GM18498 (cell line): ENCODE data around the gene ZNF536.

Source experiments
- ATAC-seq: cut with Tn5 transposase; IDR thresholded peaks from one replicate; pipeline ENCODE4 v1.9.1; 2021; ENCODE audit warnings: mild to moderate bottlenecking, moderate library complexity; ENCODE audit not compliant: unreplicated experiment

The ZNF536 gene

DNA sequence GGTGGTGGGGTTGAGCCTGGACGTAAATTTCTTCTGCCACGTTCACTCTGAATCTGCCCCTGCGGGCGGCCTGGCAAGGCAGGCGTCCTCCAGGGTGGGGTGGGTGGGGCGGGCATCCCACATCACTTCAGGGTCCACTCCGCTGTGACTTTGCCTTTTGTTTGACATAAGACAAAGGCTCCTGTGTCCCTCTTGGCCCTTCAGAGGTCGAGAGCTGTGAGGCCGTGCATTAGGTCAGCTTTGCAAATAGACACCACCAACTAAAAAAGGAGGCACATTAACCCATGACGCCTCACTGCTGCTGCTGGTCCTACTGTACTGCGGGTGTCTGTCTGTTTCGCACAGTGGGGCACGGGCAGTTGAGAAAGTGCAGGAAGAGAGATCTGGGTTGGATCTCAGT is 10.5 kb upstream of the ZNF536 start:
- no peak for ATAC-seq

DNA sequence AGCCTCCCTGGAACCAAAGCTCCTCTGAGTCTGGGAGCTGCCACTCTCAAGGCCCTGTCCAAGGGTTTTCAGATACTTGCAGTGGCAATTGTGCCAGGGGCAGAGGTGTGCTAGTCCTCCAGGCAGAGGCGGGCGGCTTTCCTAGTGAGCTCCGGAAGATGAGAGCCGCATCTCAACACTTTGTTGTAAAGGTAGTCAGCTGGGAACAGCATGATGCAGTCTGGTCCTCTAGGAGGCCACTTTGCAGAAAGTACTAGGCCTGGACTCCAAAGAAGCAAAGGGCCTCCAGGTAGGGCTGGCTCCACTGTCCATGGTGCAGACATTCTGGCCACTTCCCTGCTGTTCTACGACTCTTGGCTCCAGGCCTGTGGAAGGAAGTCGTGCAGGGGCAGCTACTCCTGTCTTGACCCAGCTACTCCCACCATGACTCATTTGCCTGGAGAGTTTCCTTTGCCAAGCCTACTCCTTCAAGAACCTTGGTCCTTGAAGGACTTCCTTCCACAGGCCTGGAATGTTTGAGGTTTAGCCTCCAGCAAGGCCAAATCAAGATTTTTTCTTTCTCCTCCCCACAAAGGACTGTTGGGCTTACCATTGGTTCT is 9.9 kb upstream of the ZNF536 start:
- ATAC-seq, result no peak

DNA sequence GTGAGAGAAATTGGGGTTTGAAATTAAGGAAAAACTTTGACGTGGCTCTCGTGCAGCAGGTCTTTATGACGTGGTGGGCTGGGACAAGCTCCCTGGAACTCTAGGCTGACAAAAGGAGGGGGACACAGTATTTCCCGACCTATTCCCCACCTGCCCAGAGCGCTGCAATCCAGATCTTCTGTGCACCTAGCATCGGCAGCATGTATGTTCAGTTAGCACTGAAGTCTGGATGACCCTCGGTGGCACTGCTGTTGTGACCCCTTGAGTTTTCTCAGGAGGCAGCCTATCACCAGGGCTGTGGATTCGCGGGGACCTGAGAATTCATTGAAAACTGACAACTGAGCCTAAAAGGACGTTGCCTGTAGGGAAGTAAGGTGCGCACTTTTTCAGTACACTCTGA is 9.1 kb upstream of the ZNF536 start:
- ATAC-seq, result no peak

- no peak for ATAC-seq
These were observed 7.1 kb upstream of the ZNF536 start for GRCh38 chr19:30364866-30365800.

- no peak for ATAC-seq
These were observed 5.9 kb upstream of the ZNF536 start for GRCh38 chr19:30366282-30366681.

- ATAC-seq, result no peak
These were observed 5.2 kb upstream of the ZNF536 start for GRCh38 chr19:30367006-30367405.

DNA sequence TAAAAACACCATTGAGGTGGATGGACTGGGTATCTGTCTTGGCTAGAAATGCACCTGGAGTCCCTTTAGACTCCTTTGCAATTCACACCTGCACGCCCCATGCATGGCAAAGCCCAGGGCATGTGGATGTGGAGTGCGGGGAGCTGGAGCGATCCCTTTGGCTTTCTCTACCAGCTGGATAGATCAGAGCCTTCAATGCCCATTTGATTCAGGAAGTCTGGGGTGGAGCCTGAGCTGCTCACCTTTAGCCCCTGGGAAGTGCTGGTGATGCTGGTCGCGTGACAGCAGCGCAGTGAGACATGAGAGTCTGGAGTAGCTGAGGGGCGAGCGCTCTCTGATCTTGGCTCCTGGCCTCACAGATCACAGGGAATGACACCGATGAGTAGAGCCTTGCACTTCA is 4.8 kb upstream of the ZNF536 start:
- no peak for ATAC-seq

- no peak for ATAC-seq
These were observed 2.4 kb upstream of the ZNF536 start for GRCh38 chr19:30369833-30370232.

GRCh38 chr19:30371161-30371836 is 885 bp upstream of the ZNF536 start:
- ATAC-seq, result no peak

- no peak for ATAC-seq
These were observed 1.4 kb downstream of the ZNF536 start for GRCh38 chr19:30373593-30373992.

GRCh38 chr19:30374539-30374864 is 2.3 kb downstream of the ZNF536 start:
- no peak for ATAC-seq

DNA sequence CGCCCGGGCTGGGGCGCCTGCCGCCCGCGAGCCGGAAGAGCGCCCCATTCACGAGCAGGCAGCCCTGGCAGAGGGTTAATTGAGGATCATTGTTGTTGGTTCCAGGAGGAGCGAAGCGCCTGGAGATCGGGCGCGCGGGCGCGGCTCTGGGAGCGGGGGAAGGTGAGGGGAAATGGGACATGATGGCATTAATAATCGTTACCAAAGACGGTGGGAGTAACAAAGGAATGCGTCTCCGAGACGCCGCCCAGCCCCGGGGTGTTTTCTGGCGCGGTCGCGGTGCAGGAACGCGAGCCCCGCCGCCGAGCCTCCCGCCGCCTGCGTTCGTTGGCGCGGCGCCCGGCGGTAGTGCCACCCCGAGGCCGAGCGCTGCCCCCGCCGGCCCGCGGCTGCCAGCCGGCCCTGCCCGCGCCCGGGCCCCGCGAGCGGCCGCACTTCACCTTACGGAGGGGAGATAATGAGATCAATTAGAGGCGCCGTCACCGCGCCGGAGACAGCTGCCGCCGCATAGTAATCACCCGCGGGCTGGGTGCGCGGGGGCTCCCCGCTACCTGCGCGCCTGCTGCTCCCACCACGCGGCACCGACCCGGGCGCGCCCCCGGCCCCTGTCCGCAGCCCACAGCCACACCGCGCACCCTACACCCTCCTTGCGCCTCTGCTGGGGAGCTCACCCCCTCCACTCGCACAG is 2.8 kb downstream of the ZNF536 start:
- no peak for ATAC-seq

- ATAC-seq, result no peak
These were observed 3.4 kb downstream of the ZNF536 start for GRCh38 chr19:30375553-30376031.

GRCh38 chr19:30376272-30376671 is 4.1 kb downstream of the ZNF536 start:
- no peak for ATAC-seq

DNA sequence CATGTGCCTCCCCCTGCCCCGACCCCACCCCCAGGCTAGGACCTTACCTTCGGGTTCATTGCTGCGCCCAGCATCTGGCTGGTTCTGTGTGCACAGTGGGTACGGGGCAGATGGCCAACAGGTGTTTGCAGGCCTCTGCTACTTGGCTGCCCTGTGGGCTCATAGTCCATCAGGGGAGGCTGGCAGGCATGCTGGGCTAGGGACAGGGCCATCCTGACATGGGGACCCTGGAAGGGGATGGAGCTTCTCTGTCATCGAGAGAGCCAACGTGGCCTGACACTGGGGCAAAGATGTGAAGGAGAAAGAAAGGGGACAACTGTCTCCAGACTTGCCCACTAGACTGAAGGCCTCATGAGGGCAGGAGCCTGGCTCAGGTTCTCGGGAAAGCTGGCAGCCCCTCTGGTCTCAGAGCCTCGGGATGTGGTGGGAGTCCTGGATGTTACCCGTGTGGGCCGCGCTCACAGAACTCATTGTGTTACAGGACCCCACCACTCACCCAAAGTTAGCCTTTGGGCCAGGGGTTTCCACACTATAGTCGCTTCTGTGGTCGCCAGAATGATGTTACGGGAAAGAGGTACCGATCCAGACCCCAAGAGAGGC is 4.7 kb downstream of the ZNF536 start:
- no peak for ATAC-seq

- ATAC-seq, result no peak
These were observed 6.5 kb downstream of the ZNF536 start for GRCh38 chr19:30378701-30379100.

GRCh38 chr19:30379841-30380610 is 7.8 kb downstream of the ZNF536 start:
- no peak for ATAC-seq

DNA sequence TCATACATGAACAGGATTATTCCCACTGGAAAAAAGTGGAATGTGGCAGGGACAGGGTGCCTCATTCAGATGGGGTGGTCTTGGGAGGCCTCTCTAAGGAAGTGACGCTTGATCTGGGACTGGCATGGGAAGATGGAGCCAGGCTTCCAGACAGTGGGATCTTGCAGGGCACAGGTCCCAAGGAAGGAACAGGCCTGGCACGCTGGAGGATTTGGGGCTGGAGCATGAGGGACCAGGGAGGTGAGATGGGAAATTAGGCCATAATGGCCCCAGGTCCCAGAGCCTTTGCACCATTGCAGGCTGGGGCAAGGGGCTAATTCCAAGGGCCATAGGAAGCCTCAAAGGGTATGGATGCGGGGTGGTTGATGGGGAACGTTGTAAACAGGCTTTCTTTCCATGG is 9.2 kb downstream of the ZNF536 start:
- no peak for ATAC-seq

- no peak for ATAC-seq
These were observed 13.0 kb downstream of the ZNF536 start for GRCh38 chr19:30385174-30385573.

- no peak for ATAC-seq
These were observed 13.5 kb downstream of the ZNF536 start for GRCh38 chr19:30385666-30386065.
